Vagina (tissue), 2 donors: ENCODE results near the gene FSTL4. TPM values are rescaled to one million over a fixed set of nuclear protein-coding genes. Genes with fewer than 3 reads are reported as not detected.

ENCODE experiments used
- DNase-seq, 2 donors: peaks; one replicate each; pipeline ENCODE4 v3.0.0-alpha.2; 2017; ENCODE audit errors: extremely low spot score in 2 of 2
- H3K27ac ChIP-seq: fragments of 200-600 bp; sonication (generic); one replicate; pipeline ENCODE4 v1.5.1; 2019
- H3K27me3 ChIP-seq: fragments of 200-600 bp; sonication (generic); one replicate; pipeline ENCODE4 v1.5.1; 2019
- H3K36me3 ChIP-seq, 2 donors: fragments of 200-600 bp; sonication (generic); one replicate each; pipeline ENCODE4 v1.5.1; 2017 to 2019
- H3K4me1 ChIP-seq: fragments of 200-600 bp; sonication (generic); one replicate; pipeline ENCODE4 v1.5.1; 2019
- H3K4me3 ChIP-seq, 2 donors: fragments of 200-600 bp; sonication (generic); 1 replicate in 1 of 2; 2 replicates in 1 of 2; pipeline ENCODE4 v1.5.1; 2016 to 2019
- H3K9me3 ChIP-seq: fragments of 200-600 bp; sonication (generic); one replicate; pipeline ENCODE4 v1.5.1; 2019
- POLR2A ChIP-seq, 2 donors: fragments of 450-650 bp; IDR thresholded peaks; one replicate each; pipeline ENCODE4 v1.6.1; 2017; ENCODE audit warnings: antibody characterized with exemption in 2 of 2, mild to moderate bottlenecking in 2 of 2, moderate library complexity in 2 of 2
- POLR2AphosphoS5 ChIP-seq, 2 donors: sonication (generic); formaldehyde crosslinking; IDR thresholded peaks; one replicate each; pipeline ENCODE4 v1.9.0; 2017; ENCODE audit warnings: antibody characterized with exemption in 2 of 2, mild to moderate bottlenecking in 2 of 2, low read depth in 1 of 2; ENCODE audit not compliant: insufficient read depth in 1 of 2
- intact Hi-C: fragments of 100-400 bp; cut with DNase I; formaldehyde crosslinking; loops from one replicate; pipeline ENCODE4 v1.15.1; 2023
- total RNA-seq: library from RNA; depleted of rRNA; stranded (reverse); fragments of >200 nt; gene quantifications from one replicate; pipeline ENCODE4 v1.2.3, GENCODE V29; 2016
- TF ChIP-seq, protein P1 (sequence below), 3 experiments: fragments of 450-650 bp in 2 of 3; fragments of 200-600 bp in 1 of 3; sonication (generic) in 1 of 3; IDR thresholded peaks; one replicate each; pipeline ENCODE4 v1.5.1; 2017 to 2019; ENCODE audit warnings: antibody characterized with exemption in 3 of 3, mild to moderate bottlenecking in 2 of 3, moderate library complexity in 2 of 3

The FSTL4 gene
- total RNA-seq, 1 donor from 2014 or later, result 3.7 TPM

DNA sequence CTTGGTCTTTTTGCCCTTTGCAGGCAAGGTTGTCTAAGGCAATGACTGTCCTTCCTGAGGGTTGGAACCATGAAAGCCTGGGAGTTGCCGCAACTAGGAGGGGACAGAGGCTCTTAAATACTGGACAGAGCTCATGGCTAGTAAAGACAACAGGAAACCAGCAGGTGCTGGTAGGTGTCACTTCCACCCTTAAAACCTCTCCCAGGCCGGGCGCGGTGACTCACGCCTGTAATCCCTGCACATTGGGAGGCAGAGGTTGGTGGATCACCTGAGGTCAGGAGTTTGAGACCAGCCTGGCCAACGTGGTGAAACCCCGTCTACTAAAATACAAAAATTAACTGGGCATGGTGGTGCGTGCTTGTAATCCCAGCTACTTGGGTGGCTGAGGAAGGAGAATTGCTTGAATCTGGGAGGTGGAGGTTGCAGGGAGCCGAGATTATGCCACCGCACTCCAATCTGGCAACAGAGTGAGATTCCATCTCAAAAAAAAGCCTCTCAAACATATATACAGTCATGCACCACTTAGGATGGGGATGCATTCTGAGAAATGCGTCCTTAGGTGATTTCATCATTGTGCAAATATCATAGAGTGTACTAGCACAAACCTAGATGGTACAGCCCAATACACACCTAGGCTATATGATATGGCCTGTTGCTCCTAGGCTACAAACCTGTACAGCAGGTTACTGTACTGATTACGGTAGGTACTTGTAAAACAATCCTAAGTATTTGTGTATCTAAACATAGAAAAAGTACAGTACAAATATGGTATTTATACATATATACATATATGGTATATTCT is 457.9 kb downstream of the FSTL4 start:
- Histone ChIP-seq H3K4me3 (no peak overlapping the region), H3K27ac (no peak overlapping the region), H3K36me3 (no peaks in the 10 kb centered on the region), H3K27me3 (no peaks in the 10 kb centered on the region), H3K9me3 (no peaks in the 10 kb centered on the region), H3K4me1 (no peaks in the 10 kb centered on the region)
- no peak for DNase-seq
- intact Hi-C loops, result no loop called here
- TF ChIP-seq POLR2AphosphoS5 (IDR thresholded peaks at IDR 0.05; ENCODE audit: insufficient read depth in 1 of 2, low read depth in 1 of 2) (no peak), POLR2A (IDR thresholded peaks at IDR 0.05) (no peak)
- TF ChIP-seq, protein P1, sequence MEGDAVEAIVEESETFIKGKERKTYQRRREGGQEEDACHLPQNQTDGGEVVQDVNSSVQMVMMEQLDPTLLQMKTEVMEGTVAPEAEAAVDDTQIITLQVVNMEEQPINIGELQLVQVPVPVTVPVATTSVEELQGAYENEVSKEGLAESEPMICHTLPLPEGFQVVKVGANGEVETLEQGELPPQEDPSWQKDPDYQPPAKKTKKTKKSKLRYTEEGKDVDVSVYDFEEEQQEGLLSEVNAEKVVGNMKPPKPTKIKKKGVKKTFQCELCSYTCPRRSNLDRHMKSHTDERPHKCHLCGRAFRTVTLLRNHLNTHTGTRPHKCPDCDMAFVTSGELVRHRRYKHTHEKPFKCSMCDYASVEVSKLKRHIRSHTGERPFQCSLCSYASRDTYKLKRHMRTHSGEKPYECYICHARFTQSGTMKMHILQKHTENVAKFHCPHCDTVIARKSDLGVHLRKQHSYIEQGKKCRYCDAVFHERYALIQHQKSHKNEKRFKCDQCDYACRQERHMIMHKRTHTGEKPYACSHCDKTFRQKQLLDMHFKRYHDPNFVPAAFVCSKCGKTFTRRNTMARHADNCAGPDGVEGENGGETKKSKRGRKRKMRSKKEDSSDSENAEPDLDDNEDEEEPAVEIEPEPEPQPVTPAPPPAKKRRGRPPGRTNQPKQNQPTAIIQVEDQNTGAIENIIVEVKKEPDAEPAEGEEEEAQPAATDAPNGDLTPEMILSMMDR (IDR thresholded peaks at IDR 0.05), result no peak

DNA sequence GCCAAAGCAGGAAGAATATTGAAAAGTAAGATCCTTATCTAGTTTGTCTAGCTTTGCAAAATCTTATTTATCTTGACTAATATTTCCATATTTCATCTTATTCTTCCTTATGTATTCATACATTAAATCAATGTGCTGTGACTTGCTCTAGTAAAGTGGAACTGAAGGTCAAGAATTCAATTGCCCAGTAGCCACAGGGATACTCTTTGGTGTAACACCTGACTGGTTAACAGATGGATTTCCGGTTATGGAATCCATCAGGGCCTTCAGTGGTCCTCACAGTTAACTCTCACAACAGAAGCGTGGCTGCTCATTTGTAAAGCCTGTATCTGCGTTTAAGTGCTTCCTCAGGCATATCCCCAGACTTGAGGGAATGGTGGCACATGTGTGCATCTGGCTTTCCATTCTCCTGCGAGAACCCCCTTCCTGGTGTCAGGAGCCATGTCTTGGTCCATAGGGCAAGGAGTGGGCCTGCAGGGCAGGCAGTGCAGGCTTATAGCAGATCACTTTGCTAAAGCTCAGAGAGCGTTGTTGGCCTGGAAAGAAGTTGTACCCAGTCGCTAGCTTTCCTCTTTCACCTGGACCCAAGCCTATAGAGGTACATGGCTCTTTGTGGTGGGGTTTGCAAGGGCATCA is 461.3 kb downstream of the FSTL4 start:
- H3K27ac ChIP-seq, result no peak overlapping the region
- H3K4me1 ChIP-seq, result no peaks in the 10 kb centered on the region
- intact Hi-C loops, result no loop called here
- H3K27me3 ChIP-seq, result no peaks in the 10 kb centered on the region
- no peak for DNase-seq
- H3K4me3 ChIP-seq, result no peak overlapping the region
- H3K36me3 ChIP-seq, result no peaks in the 10 kb centered on the region
- no peak for TF ChIP-seq POLR2AphosphoS5 (IDR thresholded peaks at IDR 0.05; ENCODE audit: insufficient read depth in 1 of 2, low read depth in 1 of 2)
- TF ChIP-seq POLR2A (IDR thresholded peaks at IDR 0.05), result no peak
- TF ChIP-seq, protein P1 (IDR thresholded peaks at IDR 0.05), result no peak
- H3K9me3 ChIP-seq, result no peaks in the 10 kb centered on the region

DNA sequence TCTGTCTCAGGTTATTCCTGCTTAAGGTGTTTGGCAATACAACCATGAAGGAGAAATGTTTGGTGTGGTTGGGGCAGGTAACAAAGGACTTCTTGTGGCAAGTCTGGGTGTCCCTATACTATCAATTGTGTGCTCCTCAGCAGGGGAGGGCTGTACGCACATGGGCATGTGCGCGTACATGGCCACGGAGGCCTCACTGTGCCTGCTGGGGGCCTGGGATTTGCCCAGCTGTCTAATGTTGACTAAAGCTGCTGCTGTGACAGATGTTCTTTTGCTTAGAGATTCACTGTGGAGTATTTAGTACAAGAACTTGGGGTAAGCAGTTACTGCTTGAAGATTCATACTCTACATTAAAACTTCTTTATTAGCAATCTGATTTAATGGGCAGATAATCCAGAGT is 463.0 kb downstream of the FSTL4 start:
- Histone ChIP-seq H3K9me3 (no peaks in the 10 kb centered on the region), H3K27ac (no peak overlapping the region), H3K36me3 (no peaks in the 10 kb centered on the region), H3K4me3 (no peak overlapping the region), H3K27me3 (no peaks in the 10 kb centered on the region), H3K4me1 (no peaks in the 10 kb centered on the region)
- no peak for DNase-seq
- intact Hi-C loops, result no loop called here
- TF ChIP-seq POLR2A (IDR thresholded peaks at IDR 0.05) (no peak), POLR2AphosphoS5 (IDR thresholded peaks at IDR 0.05; ENCODE audit: insufficient read depth in 1 of 2, low read depth in 1 of 2) (no peak)
- TF ChIP-seq, protein P1 (IDR thresholded peaks at IDR 0.05), result no peak

DNA sequence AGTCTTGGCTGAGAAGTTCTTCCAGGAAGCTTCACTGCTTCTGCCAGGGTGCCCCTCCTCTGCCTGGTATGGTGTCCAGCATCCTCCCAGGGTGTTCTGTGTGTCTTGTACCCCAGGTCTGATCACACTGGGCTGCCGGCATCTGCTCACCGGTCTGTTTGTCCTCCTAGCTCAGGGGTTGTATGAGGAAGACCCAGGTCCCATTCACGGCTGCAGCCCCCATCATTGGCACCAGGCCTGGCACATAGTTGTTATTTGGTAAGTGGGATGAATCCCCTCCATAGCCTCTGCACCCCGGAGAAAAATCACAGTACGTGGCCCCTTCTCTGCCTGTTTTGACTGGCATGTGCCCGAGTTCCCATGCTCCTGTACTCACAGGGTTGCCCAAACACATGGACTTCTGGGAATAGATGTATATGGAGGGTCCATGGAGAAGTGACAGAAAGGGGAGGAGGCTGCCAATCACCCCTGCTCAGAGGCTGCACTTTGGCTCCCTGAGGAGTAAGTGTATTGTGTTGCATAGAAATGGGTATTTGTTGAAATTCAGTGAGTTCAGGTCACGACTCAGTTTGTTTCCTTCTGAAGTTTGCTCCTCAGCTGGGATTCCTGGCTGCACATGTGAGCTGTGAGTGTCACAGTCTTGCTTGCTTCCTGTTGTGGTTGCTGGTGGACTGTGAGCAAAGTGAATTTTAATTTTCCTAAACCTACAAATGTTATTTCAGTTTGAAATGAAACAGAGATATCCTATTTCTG is 464.4 kb downstream of the FSTL4 start:
- H3K9me3 ChIP-seq, result no peaks in the 10 kb centered on the region
- H3K4me3 ChIP-seq, result no peak overlapping the region
- no peak for DNase-seq
- H3K4me1 ChIP-seq, result no peaks in the 10 kb centered on the region
- no peaks in the 10 kb centered on the region for H3K27me3 ChIP-seq
- TF ChIP-seq POLR2AphosphoS5 (IDR thresholded peaks at IDR 0.05; ENCODE audit: insufficient read depth in 1 of 2, low read depth in 1 of 2), result no peak
- TF ChIP-seq, protein P1 (IDR thresholded peaks at IDR 0.05), result no peak
- no peak for TF ChIP-seq POLR2A (IDR thresholded peaks at IDR 0.05)
- no peak overlapping the region for H3K27ac ChIP-seq
- intact Hi-C loops, result no loop called here
- H3K36me3 ChIP-seq, result no peaks in the 10 kb centered on the region
